Fibroblast of upper back skin (primary cell): ENCODE data around the gene DALRD3.

Experiments used
- DNase-seq: peaks from one replicate; pipeline ENCODE4 v3.0.0-alpha.2; 2013

DALRD3 gene

GRCh38 chr3:48974076-48974864 is 44.1 kb downstream of the DALRD3 start:
- DNase-seq = no peak

GRCh38 chr3:48970586-48970985 is 47.8 kb downstream of the DALRD3 start:
- no peak for DNase-seq

DNA sequence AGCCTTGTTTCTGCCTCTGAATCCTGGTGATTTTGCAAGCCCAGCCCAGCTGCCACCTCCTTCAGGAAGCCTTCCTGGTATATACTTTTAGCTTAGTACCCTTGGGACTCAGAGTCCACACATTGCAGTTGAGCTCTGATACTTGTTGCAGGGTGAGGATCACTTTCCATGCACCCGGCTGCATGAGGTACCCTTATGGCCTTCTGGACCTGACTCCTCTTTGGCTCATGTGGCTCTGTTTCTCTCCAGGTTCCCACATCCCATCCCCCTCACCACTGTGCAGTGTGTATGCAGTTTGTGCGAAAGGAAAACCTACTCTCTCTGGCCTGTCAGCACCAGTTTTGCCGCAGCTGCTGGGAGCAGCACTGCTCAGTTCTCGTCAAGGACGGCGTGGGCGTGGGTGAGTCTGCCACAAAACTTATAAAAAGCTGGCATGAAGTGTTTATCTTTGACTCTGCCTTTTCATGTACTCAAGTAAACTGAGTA is 51.5 kb downstream of the DALRD3 start:
- DNase-seq = no peak

DNA sequence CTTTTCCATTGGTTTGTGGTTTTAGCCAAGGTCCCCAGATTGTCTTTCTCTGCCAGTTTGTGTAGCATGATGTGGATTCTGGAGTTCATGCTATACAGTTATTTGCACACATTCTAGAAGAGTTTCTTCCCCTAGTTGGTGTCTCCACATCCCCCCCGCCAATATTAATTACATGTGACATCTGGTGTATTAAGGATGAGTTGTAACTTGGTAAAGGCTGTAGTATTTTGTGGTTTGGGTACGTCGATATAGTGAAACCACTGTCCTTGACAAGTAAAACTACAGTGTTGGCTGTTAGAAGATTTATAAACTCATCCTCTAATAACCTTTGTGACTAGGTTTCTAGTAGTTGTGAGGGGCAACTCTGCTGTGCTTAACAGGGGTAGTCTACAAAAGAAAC is 52.0 kb downstream of the DALRD3 start:
- DNase-seq = peak; percentile 17
